Adrenal gland (tissue), 5 donors: ENCODE results near the gene KLF12.

Experiments used
- POLR2A ChIP-seq, 2 donors: fragments of 450-650 bp; IDR thresholded peaks; one replicate each; pipeline ENCODE4 v1.6.1; 2017; ENCODE audit warnings: antibody characterized with exemption in 2 of 2, mild to moderate bottlenecking in 2 of 2, moderate library complexity in 1 of 2
- TF ChIP-seq, protein P1 (sequence below), 6 experiments: fragments of 450-650 bp in 4 of 6; fragments of 200-600 bp in 2 of 6; sonication (generic) in 1 of 6; IDR thresholded peaks; 1 replicate in 5 of 6; 2 replicates in 1 of 6; pipeline versions ENCODE4 v1.5.1 to v1.8.0; 2016 to 2021; ENCODE audit warnings: antibody characterized with exemption in 6 of 6, mild to moderate bottlenecking in 2 of 6, moderate library complexity in 1 of 6
- donor health status: DM: no; HTN: no; CAD: no.

DNA sequence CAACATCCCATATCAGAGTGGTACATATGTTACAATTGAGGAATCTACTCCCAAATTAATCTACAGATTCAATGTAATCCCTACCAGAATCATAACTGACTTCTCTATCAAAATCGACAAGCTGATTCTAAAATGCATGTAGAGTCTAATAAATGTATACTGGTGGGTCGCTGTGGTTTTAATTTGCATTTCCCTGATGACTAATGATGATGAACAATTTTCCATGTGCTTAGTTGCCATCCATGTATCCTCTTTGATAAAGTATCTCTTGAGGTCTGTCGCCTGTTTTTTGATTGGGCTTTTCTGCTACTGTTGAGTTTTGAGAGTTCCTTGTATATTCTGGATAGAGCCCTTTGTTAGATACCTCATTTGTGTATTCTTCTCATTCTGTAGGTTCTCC lies 43.8 kb downstream of the KLF12 start:
- TF ChIP-seq, protein P1, sequence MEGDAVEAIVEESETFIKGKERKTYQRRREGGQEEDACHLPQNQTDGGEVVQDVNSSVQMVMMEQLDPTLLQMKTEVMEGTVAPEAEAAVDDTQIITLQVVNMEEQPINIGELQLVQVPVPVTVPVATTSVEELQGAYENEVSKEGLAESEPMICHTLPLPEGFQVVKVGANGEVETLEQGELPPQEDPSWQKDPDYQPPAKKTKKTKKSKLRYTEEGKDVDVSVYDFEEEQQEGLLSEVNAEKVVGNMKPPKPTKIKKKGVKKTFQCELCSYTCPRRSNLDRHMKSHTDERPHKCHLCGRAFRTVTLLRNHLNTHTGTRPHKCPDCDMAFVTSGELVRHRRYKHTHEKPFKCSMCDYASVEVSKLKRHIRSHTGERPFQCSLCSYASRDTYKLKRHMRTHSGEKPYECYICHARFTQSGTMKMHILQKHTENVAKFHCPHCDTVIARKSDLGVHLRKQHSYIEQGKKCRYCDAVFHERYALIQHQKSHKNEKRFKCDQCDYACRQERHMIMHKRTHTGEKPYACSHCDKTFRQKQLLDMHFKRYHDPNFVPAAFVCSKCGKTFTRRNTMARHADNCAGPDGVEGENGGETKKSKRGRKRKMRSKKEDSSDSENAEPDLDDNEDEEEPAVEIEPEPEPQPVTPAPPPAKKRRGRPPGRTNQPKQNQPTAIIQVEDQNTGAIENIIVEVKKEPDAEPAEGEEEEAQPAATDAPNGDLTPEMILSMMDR (IDR thresholded peaks at IDR 0.05), result no peak
- TF ChIP-seq POLR2A (IDR thresholded peaks at IDR 0.05), result no peak
